Parathyroid adenoma (tissue), 2 donors: ENCODE data around the gene CCDC152.

Source experiments
- H2AFZ ChIP-seq: fragments of 300-600 bp; sonication (generic); one replicate; pipeline ENCODE4 v1.7.0; 2017; ENCODE audit warnings: antibody characterized with exemption, mild to moderate bottlenecking
- H3K27ac ChIP-seq: fragments of 300-600 bp; sonication (generic); one replicate; pipeline ENCODE4 v1.7.0; 2017
- H3K27me3 ChIP-seq: fragments of 300-600 bp; sonication (generic); one replicate; pipeline ENCODE4 v1.7.0; 2017; ENCODE audit warnings: low read length; ENCODE audit not compliant: control insufficient read depth, insufficient read depth
- H3K36me3 ChIP-seq: fragments of 300-600 bp; sonication (generic); one replicate; pipeline ENCODE4 v1.7.0; 2017; ENCODE audit warnings: low read length; ENCODE audit not compliant: control insufficient read depth, insufficient read depth
- H3K4me1 ChIP-seq: fragments of 300-600 bp; sonication (generic); one replicate; pipeline ENCODE4 v1.7.0; 2017; ENCODE audit warnings: control low read depth
- H3K4me2 ChIP-seq: fragments of 300-600 bp; sonication (generic); one replicate; pipeline ENCODE4 v1.7.0; 2017; ENCODE audit warnings: low read length
- H3K4me3 ChIP-seq: fragments of 300-600 bp; sonication (generic); one replicate; pipeline ENCODE4 v1.7.0; 2017; ENCODE audit warnings: low read depth, low read length
- H3K79me2 ChIP-seq: fragments of 300-600 bp; sonication (generic); one replicate; pipeline ENCODE4 v1.7.0; 2017; ENCODE audit warnings: control low read depth
- H3K9ac ChIP-seq: fragments of 300-600 bp; sonication (generic); one replicate; pipeline ENCODE4 v1.7.0; 2017; ENCODE audit warnings: mild to moderate bottlenecking
- H3K9me3 ChIP-seq: fragments of 300-600 bp; sonication (generic); one replicate; pipeline ENCODE4 v1.7.0; 2017; ENCODE audit warnings: low read length; ENCODE audit not compliant: control insufficient read depth
- CTCF ChIP-seq: fragments of 300-600 bp; sonication (generic); IDR thresholded peaks from one replicate; pipeline ENCODE4 v1.7.0; 2017; ENCODE audit warnings: antibody characterized with exemption, mild to moderate bottlenecking
- donor health status: primary hyperparathyroidism.

The CCDC152 gene

GRCh38 chr5:42808888-42809611 is 52.4 kb downstream of the CCDC152 start:
- peak overlapping the region; percentile 13 for H3K27ac ChIP-seq
- no peak overlapping the region for H3K9ac ChIP-seq
- H3K27me3 ChIP-seq = no peaks in the 10 kb centered on the region
- no peaks in the 10 kb centered on the region for H3K36me3 ChIP-seq
- H3K4me3 ChIP-seq = peak overlapping the region; percentile 11
- peak overlapping the region; percentile 34 for H3K4me2 ChIP-seq
- no peak overlapping the region for H2AFZ ChIP-seq
- H3K4me1 ChIP-seq = peaks cover 7% of the 10 kb centered on the region
- no peak for TF ChIP-seq CTCF
- no peaks in the 10 kb centered on the region for H3K9me3 ChIP-seq
- peaks cover 10% of the 10 kb centered on the region for H3K79me2 ChIP-seq

- Histone ChIP-seq H3K9ac (peak overlapping the region; percentile 55), H3K27ac (peak overlapping the region; percentile 95), H2AFZ (peak overlapping the region; percentile 87), H3K9me3 (no peaks in the 10 kb centered on the region), H3K4me3 (peak overlapping the region; percentile 70), H3K79me2 (peaks cover 10% of the 10 kb centered on the region), H3K4me1 (peaks cover 7% of the 10 kb centered on the region), H3K4me2 (peak overlapping the region; percentile 90), H3K27me3 (no peaks in the 10 kb centered on the region), H3K36me3 (no peaks in the 10 kb centered on the region)
- TF ChIP-seq CTCF = no peak
Observed at GRCh38 chr5:42810834-42811590, 54.4 kb downstream of the CCDC152 start.

- Histone ChIP-seq H3K9me3 (no peaks in the 10 kb centered on the region), H3K4me2 (peak within 1 kb of the TSS; percentile 90), H3K4me3 (peak within 1 kb of the TSS; percentile 70), H3K27me3 (no peaks in the 10 kb centered on the region), H3K27ac (peak within 1 kb of the TSS; percentile 95), H3K36me3 (no peaks in the 10 kb centered on the region), H2AFZ (peak within 1 kb of the TSS; percentile 87), H3K9ac (peak within 1 kb of the TSS; percentile 55), H3K4me1 (peaks cover 7% of the 10 kb centered on the region), H3K79me2 (peaks cover 10% of the 10 kb centered on the region)
- no peak for TF ChIP-seq CTCF
Observed at GRCh38 chr5:42811591-42812446, 55.2 kb downstream of the CCDC152 start, which contains the start of gene SELENOP. TSS of gene SELENOP (minus strand) at chr5:42811892. CDS start at chr5:42808353, 3,539 bp downstream.

- H3K27ac ChIP-seq = peak overlapping the region; percentile 95
- no peaks in the 10 kb centered on the region for H3K36me3 ChIP-seq
- H3K27me3 ChIP-seq = no peaks in the 10 kb centered on the region
- peak overlapping the region; percentile 87 for H2AFZ ChIP-seq
- no peaks in the 10 kb centered on the region for H3K9me3 ChIP-seq
- H3K9ac ChIP-seq = no peak overlapping the region
- peak overlapping the region; percentile 70 for H3K4me3 ChIP-seq
- TF ChIP-seq CTCF = no peak
- peak overlapping the region; percentile 90 for H3K4me2 ChIP-seq
- peaks cover 10% of the 10 kb centered on the region for H3K79me2 ChIP-seq
- peaks cover 7% of the 10 kb centered on the region for H3K4me1 ChIP-seq
Observed at GRCh38 chr5:42812620-42813019, 56.0 kb downstream of the CCDC152 start.
